CD4-positive, alpha-beta memory T cell (primary cell): Measurements from ENCODE around the gene CLEC17A. TPM values are rescaled to one million over a fixed set of nuclear protein-coding genes. Genes with fewer than 3 reads are reported as not detected.
A peak's percentile ranks its signal among the peaks of the same experiment; 100 is the strongest.
"Not testable (repeated sequence)": the region's sequence is repeated elsewhere in the genome, so short reads cannot be mapped to it uniquely, and the experiment has no call there.

Experiments
- CTCF ChIA-PET: fragments of 350-600 bp; sonication (Branson Sonifier 250); formaldehyde crosslinking; loops from one replicate; lab custom pipeline; 2021; ENCODE audit warnings: inconsistent platforms; ENCODE audit not compliant: partially characterized antibody; lab: Charles Lee
- POLR2A ChIA-PET: fragments of 350-600 bp; sonication (Branson Sonifier 250); formaldehyde crosslinking; loops from one replicate; lab custom pipeline; 2021; ENCODE audit not compliant: partially characterized antibody; lab: Charles Lee
- DNase-seq, 5 donors: peaks; one replicate each; pipeline versions ENCODE4 v3.0.0 to v3.0.0-alpha.2; 2020 to 2022; ENCODE audit warnings: mixed read lengths in 1 of 5
- H3K27ac ChIP-seq: one replicate; pipeline ENCODE4 v1.7.0; 2013; ENCODE audit warnings: low read depth, low read length
- H3K27me3 ChIP-seq: 2 replicates; pipeline ENCODE4 v1.7.0; 2013; ENCODE audit warnings: mild to moderate bottlenecking, low read length, moderate library complexity; ENCODE audit not compliant: insufficient read depth
- H3K36me3 ChIP-seq: 2 replicates; pipeline ENCODE4 v1.7.0; 2013; ENCODE audit warnings: mild to moderate bottlenecking, low read length, moderate library complexity; ENCODE audit not compliant: insufficient read depth
- H3K4me1 ChIP-seq: 2 replicates; pipeline ENCODE4 v1.7.0; 2013; ENCODE audit warnings: mild to moderate bottlenecking, low read length, moderate library complexity; ENCODE audit not compliant: insufficient read depth
- H3K4me3 ChIP-seq, 2 donors: one replicate each; pipeline ENCODE4 v1.7.0; 2013; ENCODE audit warnings: low read length in 2 of 2, mild to moderate bottlenecking in 1 of 2
- H3K9me3 ChIP-seq, 2 donors: one replicate each; pipeline ENCODE4 v1.7.0; 2013; ENCODE audit warnings: low read length in 2 of 2, control low read depth in 1 of 2; ENCODE audit not compliant: control insufficient read depth in 1 of 2
- H3K27ac Mint-ChIP-seq, 7 donors: one replicate each; pipeline ENCODE4 v1.8.0; 2020 to 2021; ENCODE audit warnings: mixed read lengths in 7 of 7, mild to moderate bottlenecking in 6 of 7, inconsistent platforms in 3 of 7, moderate library complexity in 3 of 7
- H3K27me3 Mint-ChIP-seq, 2 donors: one replicate each; pipeline ENCODE4 v1.8.0; 2020 to 2021; ENCODE audit warnings: mixed read lengths in 2 of 2
- H3K36me3 Mint-ChIP-seq, 2 donors: one replicate each; pipeline ENCODE4 v1.8.0; 2020 to 2021; ENCODE audit warnings: mixed read lengths in 2 of 2, inconsistent platforms in 1 of 2, mild to moderate bottlenecking in 1 of 2
- H3K4me1 Mint-ChIP-seq, 4 donors: one replicate each; pipeline ENCODE4 v1.8.0; 2020 to 2021; ENCODE audit warnings: mixed read lengths in 4 of 4, mild to moderate bottlenecking in 1 of 4
- H3K4me3 Mint-ChIP-seq, 8 donors: one replicate each; pipeline ENCODE4 v1.8.0; 2020 to 2021; ENCODE audit warnings: mixed read lengths in 8 of 8, mild to moderate bottlenecking in 7 of 8, moderate library complexity in 6 of 8, inconsistent platforms in 3 of 8
- H3K9me3 Mint-ChIP-seq, 8 donors: one replicate each; pipeline ENCODE4 v1.8.0; 2020 to 2021; ENCODE audit warnings: mixed read lengths in 8 of 8, mild to moderate bottlenecking in 5 of 8, inconsistent platforms in 3 of 8, moderate library complexity in 1 of 8
- intact Hi-C: fragments of 100-400 bp; cut with micrococcal nuclease; formaldehyde crosslinking; loops from one replicate; pipeline ENCODE4 v1.15.1; 2023
- polyA plus RNA-seq, 2 donors: library from polyadenylated mRNA; unstranded; fragments of 300-500 nt; fragmentation: Illumina TruSeq; gene quantifications; one replicate each; pipeline ENCODE4 v1.2.3, GENCODE V29; 2021
- total RNA-seq, 2 experiments: library from RNA; stranded (reverse); gene quantifications; one replicate each; pipeline ENCODE4 v1.2.3, GENCODE V29; 2021

The CLEC17A gene
- total and polyA plus RNA-seq, 4 experiments from 2014 or later = 0.20 TPM; not detected in 3

DNA sequence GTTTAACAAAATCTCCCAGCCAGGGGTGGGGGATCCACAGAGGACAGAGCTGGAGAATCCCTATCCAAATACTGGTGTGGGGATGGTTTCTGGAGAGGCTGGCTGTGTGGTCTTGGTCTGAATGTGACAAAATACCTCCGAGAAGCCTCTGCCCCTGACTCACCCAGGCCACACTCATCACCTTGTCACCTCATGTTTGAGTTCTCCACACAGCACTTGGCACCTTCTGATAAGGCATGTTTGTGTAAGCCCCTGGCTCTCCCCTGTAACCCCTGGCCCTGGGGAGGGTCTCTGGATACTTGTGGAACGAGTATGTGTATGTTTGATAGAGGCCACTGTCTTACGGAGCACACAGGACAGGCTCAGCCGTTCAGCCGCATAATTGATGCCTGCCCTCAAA, 38.8 kb upstream of the CLEC17A start:
- no peak overlapping the region for H3K27ac ChIP-seq
- POLR2A ChIA-PET = no interaction called here
- H3K27ac Mint-ChIP-seq = peak overlapping the region in 3 of 7 donors; percentile 53 to 70 (median 60)
- H3K4me3 ChIP-seq = no peak overlapping the region
- H3K9me3 ChIP-seq = no peaks in the 10 kb centered on the region
- peaks cover 0 to 4% (median 0%) of the 10 kb centered on the region in 8 donors for H3K9me3 Mint-ChIP-seq
- H3K4me1 ChIP-seq = peaks cover 6% of the 10 kb centered on the region
- peaks cover 3 to 27% of the 10 kb centered on the region in 2 donors for H3K36me3 Mint-ChIP-seq
- H3K4me3 Mint-ChIP-seq = no peak overlapping the region
- peaks cover 8 to 54% (median 22%) of the 10 kb centered on the region in 4 donors for H3K4me1 Mint-ChIP-seq
- DNase-seq = no peak
- intact Hi-C loops = no loop called here
- H3K27me3 Mint-ChIP-seq = no peaks in the 10 kb centered on the region
- CTCF ChIA-PET = interaction anchor here (0.8 to 2.6 kb wide), 3 partner anchors 10 to 63 kb away, joined by 4 to 11 read pairs (median 5); no protein-coding TSS in a partner anchor
- peaks cover 4% of the 10 kb centered on the region for H3K36me3 ChIP-seq
- H3K27me3 ChIP-seq = no peaks in the 10 kb centered on the region

DNA sequence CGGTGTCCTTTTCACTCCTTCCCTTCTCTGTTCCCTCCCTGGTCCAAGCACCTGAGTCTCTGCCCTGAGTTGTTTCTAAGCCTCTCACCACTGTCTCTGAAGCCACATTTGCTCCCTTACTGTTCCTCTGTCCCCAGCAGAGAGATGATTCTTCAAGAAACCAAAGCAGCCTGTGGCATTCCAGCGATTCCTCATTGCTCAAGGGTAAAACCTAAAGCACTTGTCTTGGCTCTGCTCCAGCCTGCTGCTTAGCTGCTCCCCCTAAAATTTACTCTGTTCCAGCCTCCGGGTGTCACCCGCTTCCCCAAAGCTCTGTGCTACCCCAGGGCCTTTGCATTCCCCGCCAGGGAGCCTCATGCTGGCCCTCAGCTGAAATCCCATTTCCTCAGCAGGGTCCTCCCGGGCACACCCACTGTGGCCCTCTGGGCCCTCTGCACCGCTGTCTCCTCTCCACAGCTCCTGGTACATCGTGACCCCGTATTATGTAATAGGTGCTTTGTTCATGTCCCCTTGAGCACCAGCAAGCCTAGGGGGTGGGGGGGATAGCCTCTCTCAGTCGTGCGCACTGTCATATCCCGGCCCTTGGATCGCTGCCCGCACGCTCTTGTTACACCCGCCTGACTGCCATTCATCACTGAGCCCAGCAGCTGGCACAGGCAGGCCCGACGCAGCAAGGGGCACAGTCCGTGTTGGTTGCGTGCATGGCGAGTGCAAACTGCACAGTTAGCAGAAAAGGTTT, 37.7 kb upstream of the CLEC17A start:
- no peak overlapping the region for H3K4me3 ChIP-seq
- POLR2A ChIA-PET = interaction anchor here (0.6 kb wide), 1 partner anchor 33 kb away, joined by 3 read pairs; no protein-coding TSS in a partner anchor
- Mint-ChIP-seq H3K4me3 (no peak overlapping the region), H3K9me3 (peaks cover 0 to 4% (median 0%) of the 10 kb centered on the region in 8 donors), H3K27me3 (no peaks in the 10 kb centered on the region), H3K4me1 (peaks cover 12 to 50% (median 21%) of the 10 kb centered on the region in 4 donors), H3K36me3 (peaks cover 7 to 27% of the 10 kb centered on the region in 2 donors), H3K27ac (peak overlapping the region in 3 of 7 donors; percentile 19 to 44 (median 42))
- peaks cover 6% of the 10 kb centered on the region for H3K4me1 ChIP-seq
- H3K9me3 ChIP-seq = no peaks in the 10 kb centered on the region
- no peak for DNase-seq
- CTCF ChIA-PET = interaction anchor here (1.2 to 2.6 kb wide), 2 partner anchors 11 to 13 kb away, joined by 3 to 11 read pairs; no protein-coding TSS in a partner anchor
- H3K27me3 ChIP-seq = no peaks in the 10 kb centered on the region
- intact Hi-C loops = no loop called here
- peaks cover 6% of the 10 kb centered on the region for H3K36me3 ChIP-seq
- H3K27ac ChIP-seq = no peak overlapping the region

DNA sequence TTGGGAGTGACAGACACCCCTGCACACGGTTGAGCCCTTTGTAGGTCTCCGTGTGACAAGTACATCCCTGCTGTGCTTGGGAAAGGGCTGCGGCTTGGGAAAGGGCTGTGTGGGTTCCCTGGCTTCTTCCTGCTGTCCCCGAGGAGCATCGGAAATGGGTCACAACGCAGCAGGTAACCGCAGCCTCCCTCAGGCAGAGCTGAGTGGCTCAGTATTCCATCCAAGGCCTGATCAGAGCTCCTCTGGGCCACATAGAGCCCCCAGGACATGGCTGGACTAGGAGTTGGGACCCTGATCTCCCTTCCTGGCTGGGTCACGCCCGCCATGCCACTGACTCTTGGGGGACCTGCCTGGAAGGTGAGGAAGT, 37.2 kb upstream of the CLEC17A start:
- H3K9me3 ChIP-seq = no peaks in the 10 kb centered on the region
- peaks cover 11% of the 10 kb centered on the region for H3K4me1 ChIP-seq
- Mint-ChIP-seq H3K27ac (no peak overlapping the region), H3K4me1 (peaks cover 14 to 52% (median 23%) of the 10 kb centered on the region in 4 donors), H3K27me3 (no peaks in the 10 kb centered on the region), H3K4me3 (no peak overlapping the region), H3K9me3 (peaks cover 0 to 4% (median 0%) of the 10 kb centered on the region in 8 donors), H3K36me3 (peaks cover 7 to 27% of the 10 kb centered on the region in 2 donors)
- peaks cover 9% of the 10 kb centered on the region for H3K36me3 ChIP-seq
- ChIA-PET POLR2A (interaction anchor here (0.6 to 1.8 kb wide), 2 partner anchors 24 to 34 kb away, joined by 3 to 4 read pairs; no protein-coding TSS in a partner anchor), CTCF (interaction anchor here (1.2 kb wide), 1 partner anchor 14 kb away, joined by 3 read pairs; no protein-coding TSS in a partner anchor)
- intact Hi-C loops = no loop called here
- no peak overlapping the region for H3K27ac ChIP-seq
- H3K4me3 ChIP-seq = no peak overlapping the region
- H3K27me3 ChIP-seq = no peaks in the 10 kb centered on the region
- no peak for DNase-seq

DNA sequence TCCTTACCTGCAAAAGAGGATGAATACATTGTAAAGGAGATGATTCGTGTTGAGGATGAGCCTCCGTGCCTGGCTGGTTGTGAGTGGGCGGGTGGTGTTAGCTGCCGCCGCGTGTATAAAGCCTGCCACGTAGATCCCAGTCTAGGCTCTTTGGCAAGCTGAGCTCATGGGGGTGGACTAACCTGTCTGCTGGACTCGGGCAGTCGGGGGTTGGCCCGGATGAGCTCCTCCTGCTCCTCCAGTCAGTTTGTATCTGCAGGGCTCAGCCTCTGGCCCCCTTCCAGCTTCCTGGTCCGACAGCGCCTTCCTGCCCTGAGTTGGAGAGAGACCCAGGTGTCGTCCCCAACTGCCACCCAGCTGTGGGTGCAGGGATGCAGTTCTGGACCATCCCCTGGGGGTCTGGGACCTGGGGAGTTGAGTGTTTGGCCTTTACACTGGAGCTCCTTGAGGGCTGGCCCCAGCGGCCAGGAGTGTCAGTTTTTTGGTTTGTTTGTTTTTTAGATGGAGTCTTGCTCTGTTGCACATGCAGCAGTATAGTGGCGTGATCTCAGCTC, 32.6 kb upstream of the CLEC17A start:
- intact Hi-C loops = no loop called here
- CTCF ChIA-PET = interaction anchor here (1.0 to 12.1 kb wide), 13 partner anchors 10 to 71 kb away, joined by 4 to 142 read pairs (median 5); partner anchors contain the start of genes GIPC1 and NDUFB7
- H3K27ac ChIP-seq = no peak overlapping the region

DNA sequence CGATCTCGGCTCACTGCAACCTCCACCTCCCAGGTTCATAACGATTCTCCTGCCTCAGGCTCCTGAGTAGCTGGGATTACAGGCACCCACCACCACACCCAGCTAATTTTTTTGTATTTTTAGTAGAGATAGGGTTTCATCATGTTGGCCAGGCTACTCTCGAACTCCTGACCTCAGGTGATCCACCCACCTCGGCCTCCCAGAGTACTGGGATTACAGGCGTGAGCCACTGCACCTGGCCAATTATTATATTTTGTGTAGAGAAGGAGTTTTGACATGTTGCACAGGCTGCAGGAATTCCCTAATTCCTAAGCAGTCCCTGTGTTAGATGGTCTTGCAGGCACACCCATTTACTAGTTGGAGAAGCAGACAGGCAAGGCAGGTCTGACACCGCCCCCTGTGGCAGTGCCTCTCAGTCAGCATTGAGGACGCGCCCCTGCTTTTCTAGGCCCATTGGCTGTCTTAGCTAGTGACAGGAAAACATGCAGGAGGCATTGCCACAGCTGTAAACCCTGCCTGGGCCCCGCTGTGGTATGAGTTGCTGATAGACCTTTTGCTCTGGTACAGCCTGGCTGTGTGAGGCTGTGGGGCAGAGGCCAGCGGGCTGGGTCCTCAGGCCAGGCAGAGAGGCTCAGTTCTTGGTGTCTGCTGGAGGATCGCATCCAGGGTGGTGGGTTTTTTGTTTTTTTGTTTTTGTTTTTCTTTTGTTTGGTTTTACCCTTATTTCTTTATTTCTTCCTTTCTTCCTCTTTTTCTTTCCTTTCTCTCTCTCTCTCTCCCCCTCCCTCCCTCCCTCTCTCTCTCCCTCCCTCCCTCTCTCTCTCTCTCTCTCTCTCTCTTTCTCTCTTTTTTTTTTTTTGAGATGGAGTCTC, 31.5 kb upstream of the CLEC17A start:
- not testable (repeated sequence) for H3K27me3 Mint-ChIP-seq, H3K9me3 Mint-ChIP-seq, H3K9me3 ChIP-seq, H3K4me3 ChIP-seq, H3K27me3 ChIP-seq
- H3K27ac ChIP-seq = peak overlapping the region; percentile 7
- POLR2A ChIA-PET = interaction anchor here (1.0 to 2.8 kb wide), 6 partner anchors 30 to 64 kb away, joined by 3 to 27 read pairs (median 8); partner anchors contain the start of genes DNAJB1 and GIPC1
- Mint-ChIP-seq H3K4me3 (peak overlapping the region in 6 of 8 donors; percentile 64 to 74 (median 68)), H3K36me3 (peaks cover 4 to 19% of the 10 kb centered on the region in 2 donors), H3K27ac (peak overlapping the region; percentile 81 to 95 (median 92)), H3K4me1 (peaks cover 26 to 65% (median 40%) of the 10 kb centered on the region in 4 donors)
- peaks cover 46% of the 10 kb centered on the region for H3K4me1 ChIP-seq
- CTCF ChIA-PET = interaction anchor here (0.7 to 12.1 kb wide), 16 partner anchors 9 to 72 kb away, joined by 3 to 142 read pairs (median 5); partner anchors contain the start of genes GIPC1 and NDUFB7
- intact Hi-C loops = loop anchor here (1.0 kb wide), 2 partner anchors 33 to 46 kb away; partner anchors contain the start of gene DNAJB1
- H3K36me3 ChIP-seq = peaks cover 13% of the 10 kb centered on the region
- peak; percentile 80 to 86 (median 82) for DNase-seq

More for the DNA sequence above, 32.6 kb upstream of the CLEC17A start:
- Mint-ChIP-seq H3K36me3 (peaks cover 4 to 22% of the 10 kb centered on the region in 2 donors), H3K4me3 (peak overlapping the region in 1 of 8 donors; percentile 36), H3K4me1 (peaks cover 19 to 64% (median 34%) of the 10 kb centered on the region in 4 donors), H3K27ac (peak overlapping the region in 4 of 7 donors; percentile 63 to 95 (median 73)), H3K9me3 (no peaks in the 10 kb centered on the region), H3K27me3 (no peaks in the 10 kb centered on the region)
- H3K9me3 ChIP-seq = no peaks in the 10 kb centered on the region
- POLR2A ChIA-PET = interaction anchor here (1.0 to 2.8 kb wide), 6 partner anchors 17 to 63 kb away, joined by 3 to 27 read pairs (median 8); partner anchors contain the start of gene DNAJB1
- DNase-seq = no peak
- peaks cover 38% of the 10 kb centered on the region for H3K4me1 ChIP-seq
- no peaks in the 10 kb centered on the region for H3K27me3 ChIP-seq
- no peak overlapping the region for H3K4me3 ChIP-seq
- H3K36me3 ChIP-seq = peaks cover 13% of the 10 kb centered on the region

DNA sequence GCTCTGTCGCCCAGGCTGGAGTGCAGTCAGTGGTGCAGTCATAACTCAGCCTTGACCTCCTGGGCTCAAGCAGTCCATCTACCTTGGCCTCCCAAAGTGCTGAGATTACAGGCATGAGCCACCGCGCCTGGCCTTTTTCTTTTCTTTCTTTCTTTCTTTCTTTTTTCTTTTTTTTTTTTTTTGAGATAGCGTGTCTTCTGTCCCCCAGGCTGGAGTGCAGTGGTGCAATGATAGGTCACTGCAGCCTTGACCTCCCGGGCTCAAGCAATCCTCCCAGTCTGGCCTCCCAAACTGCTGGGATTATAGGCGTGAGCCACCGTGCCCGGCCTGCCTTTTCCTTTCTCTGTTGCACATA, 30.9 kb upstream of the CLEC17A start:
- peaks cover 29 to 67% (median 44%) of the 10 kb centered on the region in 4 donors for H3K4me1 Mint-ChIP-seq
- H3K27ac ChIP-seq, H3K9me3 Mint-ChIP-seq: not testable (repeated sequence)

More for the DNA sequence above, 30.9 kb upstream of the CLEC17A start:
- H3K27me3 Mint-ChIP-seq, H3K27me3 ChIP-seq, H3K4me3 ChIP-seq, H3K9me3 ChIP-seq, intact Hi-C loops, DNase-seq: not testable (repeated sequence)
- peak overlapping the region in 4 of 8 donors; percentile 17 to 64 (median 30) for H3K4me3 Mint-ChIP-seq
- ChIA-PET CTCF (interaction anchor here (0.7 to 12.1 kb wide), 12 partner anchors 8 to 73 kb away, joined by 3 to 142 read pairs (median 5); partner anchors contain the start of gene GIPC1), POLR2A (interaction anchor here (1.0 to 2.8 kb wide), 5 partner anchors 30 to 57 kb away, joined by 4 to 27 read pairs (median 11); partner anchors contain the start of genes DNAJB1 and GIPC1)
- peaks cover 13% of the 10 kb centered on the region for H3K36me3 ChIP-seq
- peak overlapping the region; percentile 57 to 95 (median 92) for H3K27ac Mint-ChIP-seq
- peaks cover 4 to 20% of the 10 kb centered on the region in 2 donors for H3K36me3 Mint-ChIP-seq
- H3K4me1 ChIP-seq = peaks cover 52% of the 10 kb centered on the region
